GM21381 (cell line): Measurements from ENCODE around the gene DGCR6L.

Experiments used
- ATAC-seq: cut with Tn5 transposase; IDR thresholded peaks from one replicate; pipeline ENCODE4 v1.9.1; 2021; ENCODE audit warnings: mild to moderate bottlenecking, moderate library complexity; ENCODE audit not compliant: unreplicated experiment

Gene DGCR6L

GRCh38 chr22:20264614-20265452 lies 55.0 kb downstream of the DGCR6L start:
- ATAC-seq = no peak
